Spleen (tissue), 7 donors: Measurements from ENCODE around the gene GSG1L2.

Experiments used
- CTCF ChIP-seq, 11 experiments: fragments of 200-600 bp in 7 of 11; fragments of 450-650 bp in 4 of 11; sonication (generic) in 4 of 11; IDR thresholded peaks in 8 of 11; conservative IDR thresholded peaks in 3 of 11; 1 replicate in 7 of 11; 2 replicates in 4 of 11; pipeline versions ENCODE4 v1.4.0 to v1.8.0; 2016 to 2021; ENCODE audit warnings: antibody characterized with exemption in 11 of 11, inconsistent platforms in 4 of 11, mild to moderate bottlenecking in 1 of 11
- POLR2A ChIP-seq, 3 donors: fragments of 450-650 bp; IDR thresholded peaks; one replicate each; pipeline ENCODE4 v1.5.1; 2017; ENCODE audit warnings: antibody characterized with exemption in 3 of 3, mild to moderate bottlenecking in 1 of 3
- POLR2AphosphoS5 ChIP-seq, 3 donors: sonication (generic); formaldehyde crosslinking; IDR thresholded peaks; one replicate each; pipeline ENCODE4 v1.5.1; 2017; ENCODE audit warnings: antibody characterized with exemption in 3 of 3
- donor health status: DM: no; HTN: no; CAD: no; lungs with moderate emphysema.
- donor health status: DM: no; HTN: no; CAD: no.
- donor health status: DM: no; HTN: no; CAD: no.

GRCh38 chr17:9820448-9820847, 1.4 kb downstream of the GSG1L2 start:
- no peak for TF ChIP-seq POLR2AphosphoS5 (IDR thresholded peaks at IDR 0.05)
- TF ChIP-seq CTCF (IDR thresholded peaks at IDR 0.05 in 8 of 11, conservative IDR thresholded peaks at IDR 0.05 in 3 of 11), result no peak
- no peak for TF ChIP-seq POLR2A (IDR thresholded peaks at IDR 0.05)
